PFSK-1 (cell line): ENCODE results near the gene MOB1A.

ENCODE experiments used
- FOXP2 ChIP-seq: optimal IDR thresholded peaks from 2 replicates; pipeline ENCODE3; 2011; ENCODE audit warnings: borderline replicate concordance, control low read depth, inconsistent platforms; ENCODE audit not compliant: insufficient read depth; ENCODE audit errors: extremely low read length, extremely low read depth
- POLR2AphosphoS5 ChIP-seq: IDR thresholded peaks from 2 replicates; pipeline ENCODE4 v1.6.1; 2012; ENCODE audit warnings: low read depth, mild to moderate bottlenecking, control low read depth, low read length, moderate library complexity
- SIN3A ChIP-seq: IDR thresholded peaks from 2 replicates; pipeline ENCODE4 v1.6.1; 2012; ENCODE audit warnings: mild to moderate bottlenecking, low read length, moderate library complexity, borderline replicate concordance; ENCODE audit not compliant: insufficient read depth
- TAF1 ChIP-seq: IDR thresholded peaks from 2 replicates; pipeline ENCODE4 v1.6.1; 2012; ENCODE audit warnings: low read length, control low read depth, borderline replicate concordance; ENCODE audit not compliant: insufficient read depth

DNA sequence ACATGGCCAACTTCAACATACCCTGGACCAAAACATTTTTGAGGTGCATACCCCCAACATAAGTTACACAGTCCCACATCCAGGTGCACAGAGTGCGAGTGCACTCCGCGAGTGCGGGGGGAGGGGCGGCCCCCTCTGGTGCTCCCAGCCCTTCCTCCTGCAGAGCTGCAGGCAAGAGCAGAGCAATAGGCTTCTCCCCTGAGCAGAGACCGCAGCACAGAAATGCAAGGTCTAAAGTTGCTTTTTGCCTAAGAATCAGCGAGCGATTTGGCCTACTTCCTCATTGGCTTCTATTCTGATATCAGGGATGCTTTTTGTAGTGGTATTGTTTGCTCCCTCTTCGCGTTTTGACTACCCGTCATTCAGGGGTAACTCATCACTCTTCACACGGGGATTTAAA is 71.6 kb downstream of the MOB1A start:
- TF ChIP-seq SIN3A (no peak), POLR2AphosphoS5 (no peak), TAF1 (no peak), FOXP2 (no peak)
